Measurements from ENCODE around the gene SLC10A7.

DNA sequence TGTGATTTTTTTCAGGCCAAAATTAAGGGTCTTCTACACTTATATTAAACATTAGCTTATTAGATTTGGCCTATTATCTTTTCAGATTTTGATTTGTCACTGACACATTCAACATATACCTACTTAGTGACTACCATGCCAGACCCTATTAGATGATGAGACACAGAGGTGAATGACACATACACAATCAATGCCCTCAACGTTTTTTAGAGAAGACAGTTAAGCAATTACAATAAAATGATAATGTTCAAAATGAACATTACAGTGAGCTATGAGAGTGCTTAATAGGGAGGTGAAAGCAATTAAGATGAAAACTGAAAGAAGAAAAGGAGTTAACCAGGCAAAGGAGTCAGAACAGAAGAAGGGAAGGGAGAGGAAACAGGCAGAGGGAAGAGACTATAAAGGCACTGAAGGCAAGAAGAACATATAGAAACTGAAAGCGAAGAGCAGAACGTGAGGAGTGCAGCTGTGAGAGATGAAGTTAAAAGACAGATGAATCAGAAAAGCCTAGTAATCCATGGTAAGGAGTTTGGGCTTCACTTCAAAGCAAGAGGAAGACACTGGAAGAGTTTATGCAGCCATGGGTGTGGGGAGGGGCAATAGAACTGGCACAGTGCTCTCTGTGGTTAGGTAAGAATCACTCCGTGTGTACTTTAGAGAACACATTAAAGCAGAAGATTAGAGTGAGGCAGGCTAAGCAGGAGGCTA lies 188.4 kb downstream of the SLC10A7 start:
- TF ChIP-seq BACH2 (CRISPR knock-in tag; IDR thresholded peaks at IDR 0.05; ENCODE audit: borderline replicate concordance) (no peak), ISL1 (CRISPR knock-in tag; IDR thresholded peaks at IDR 0.05) (0 out of 2 replicates have a peak, but pooled peaks have one; percentile 8), OSR1 (CRISPR knock-in tag; IDR thresholded peaks at IDR 0.05) (no peak), ZFP30 (CRISPR knock-in tag; IDR thresholded peaks at IDR 0.05) (no peak), RARB (CRISPR knock-in tag; IDR thresholded peaks at IDR 0.05) (no peak), ZNF565 (CRISPR knock-in tag; conservative IDR thresholded peaks at IDR 0.05; ENCODE audit: low read depth) (no peak), ZFP3 (CRISPR knock-in tag; IDR thresholded peaks at IDR 0.05) (no peak), ESRRG (CRISPR knock-in tag; IDR thresholded peaks at IDR 0.05) (no peak), ZNF8 (CRISPR knock-in tag; IDR thresholded peaks at IDR 0.05) (no peak), CSDC2 (CRISPR knock-in tag; IDR thresholded peaks at IDR 0.05) (no peak), ARNTL (CRISPR knock-in tag; IDR thresholded peaks at IDR 0.05; ENCODE audit: borderline replicate concordance, low read depth) (no peak)
- TF ChIP-seq, protein P1, sequence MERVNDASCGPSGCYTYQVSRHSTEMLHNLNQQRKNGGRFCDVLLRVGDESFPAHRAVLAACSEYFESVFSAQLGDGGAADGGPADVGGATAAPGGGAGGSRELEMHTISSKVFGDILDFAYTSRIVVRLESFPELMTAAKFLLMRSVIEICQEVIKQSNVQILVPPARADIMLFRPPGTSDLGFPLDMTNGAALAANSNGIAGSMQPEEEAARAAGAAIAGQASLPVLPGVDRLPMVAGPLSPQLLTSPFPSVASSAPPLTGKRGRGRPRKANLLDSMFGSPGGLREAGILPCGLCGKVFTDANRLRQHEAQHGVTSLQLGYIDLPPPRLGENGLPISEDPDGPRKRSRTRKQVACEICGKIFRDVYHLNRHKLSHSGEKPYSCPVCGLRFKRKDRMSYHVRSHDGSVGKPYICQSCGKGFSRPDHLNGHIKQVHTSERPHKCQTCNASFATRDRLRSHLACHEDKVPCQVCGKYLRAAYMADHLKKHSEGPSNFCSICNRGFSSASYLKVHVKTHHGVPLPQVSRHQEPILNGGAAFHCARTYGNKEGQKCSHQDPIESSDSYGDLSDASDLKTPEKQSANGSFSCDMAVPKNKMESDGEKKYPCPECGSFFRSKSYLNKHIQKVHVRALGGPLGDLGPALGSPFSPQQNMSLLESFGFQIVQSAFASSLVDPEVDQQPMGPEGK (CRISPR knock-in tag; IDR thresholded peaks at IDR 0.05; ENCODE audit: borderline replicate concordance) = no peak
- TF ChIP-seq, protein P2, sequence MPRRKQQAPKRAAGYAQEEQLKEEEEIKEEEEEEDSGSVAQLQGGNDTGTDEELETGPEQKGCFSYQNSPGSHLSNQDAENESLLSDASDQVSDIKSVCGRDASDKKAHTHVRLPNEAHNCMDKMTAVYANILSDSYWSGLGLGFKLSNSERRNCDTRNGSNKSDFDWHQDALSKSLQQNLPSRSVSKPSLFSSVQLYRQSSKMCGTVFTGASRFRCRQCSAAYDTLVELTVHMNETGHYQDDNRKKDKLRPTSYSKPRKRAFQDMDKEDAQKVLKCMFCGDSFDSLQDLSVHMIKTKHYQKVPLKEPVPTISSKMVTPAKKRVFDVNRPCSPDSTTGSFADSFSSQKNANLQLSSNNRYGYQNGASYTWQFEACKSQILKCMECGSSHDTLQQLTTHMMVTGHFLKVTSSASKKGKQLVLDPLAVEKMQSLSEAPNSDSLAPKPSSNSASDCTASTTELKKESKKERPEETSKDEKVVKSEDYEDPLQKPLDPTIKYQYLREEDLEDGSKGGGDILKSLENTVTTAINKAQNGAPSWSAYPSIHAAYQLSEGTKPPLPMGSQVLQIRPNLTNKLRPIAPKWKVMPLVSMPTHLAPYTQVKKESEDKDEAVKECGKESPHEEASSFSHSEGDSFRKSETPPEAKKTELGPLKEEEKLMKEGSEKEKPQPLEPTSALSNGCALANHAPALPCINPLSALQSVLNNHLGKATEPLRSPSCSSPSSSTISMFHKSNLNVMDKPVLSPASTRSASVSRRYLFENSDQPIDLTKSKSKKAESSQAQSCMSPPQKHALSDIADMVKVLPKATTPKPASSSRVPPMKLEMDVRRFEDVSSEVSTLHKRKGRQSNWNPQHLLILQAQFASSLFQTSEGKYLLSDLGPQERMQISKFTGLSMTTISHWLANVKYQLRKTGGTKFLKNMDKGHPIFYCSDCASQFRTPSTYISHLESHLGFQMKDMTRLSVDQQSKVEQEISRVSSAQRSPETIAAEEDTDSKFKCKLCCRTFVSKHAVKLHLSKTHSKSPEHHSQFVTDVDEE (CRISPR knock-in tag; IDR thresholded peaks at IDR 0.05) = no peak
- TF ChIP-seq, protein P3, sequence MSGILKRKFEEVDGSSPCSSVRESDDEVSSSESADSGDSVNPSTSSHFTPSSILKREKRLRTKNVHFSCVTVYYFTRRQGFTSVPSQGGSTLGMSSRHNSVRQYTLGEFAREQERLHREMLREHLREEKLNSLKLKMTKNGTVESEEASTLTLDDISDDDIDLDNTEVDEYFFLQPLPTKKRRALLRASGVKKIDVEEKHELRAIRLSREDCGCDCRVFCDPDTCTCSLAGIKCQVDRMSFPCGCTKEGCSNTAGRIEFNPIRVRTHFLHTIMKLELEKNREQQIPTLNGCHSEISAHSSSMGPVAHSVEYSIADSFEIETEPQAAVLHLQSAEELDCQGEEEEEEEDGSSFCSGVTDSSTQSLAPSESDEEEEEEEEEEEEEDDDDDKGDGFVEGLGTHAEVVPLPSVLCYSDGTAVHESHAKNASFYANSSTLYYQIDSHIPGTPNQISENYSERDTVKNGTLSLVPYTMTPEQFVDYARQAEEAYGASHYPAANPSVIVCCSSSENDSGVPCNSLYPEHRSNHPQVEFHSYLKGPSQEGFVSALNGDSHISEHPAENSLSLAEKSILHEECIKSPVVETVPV (CRISPR knock-in tag; IDR thresholded peaks at IDR 0.05) = no peak
